NCI-H1436 treated with DMSO at 0.1 percent for 48 hours (cell line): ENCODE data around the gene HAS3.
A peak's percentile ranks its signal among the peaks of the same experiment; 100 is the strongest.
"Not testable (repeated sequence)": the region's sequence is repeated elsewhere in the genome, so short reads cannot be mapped to it uniquely, and the experiment has no call there.

ENCODE experiments used
- DNase-seq: peaks from one replicate; lab custom pipeline; 2025; lab: John Stamatoyannopoulos, UW

The HAS3 gene

GRCh38 chr16:69116256-69116875 is 10.9 kb downstream of the HAS3 start:
- DNase-seq, result no peak

- DNase-seq, result no peak
Observed at GRCh38 chr16:69116906-69117305, 11.5 kb downstream of the HAS3 start.

DNA sequence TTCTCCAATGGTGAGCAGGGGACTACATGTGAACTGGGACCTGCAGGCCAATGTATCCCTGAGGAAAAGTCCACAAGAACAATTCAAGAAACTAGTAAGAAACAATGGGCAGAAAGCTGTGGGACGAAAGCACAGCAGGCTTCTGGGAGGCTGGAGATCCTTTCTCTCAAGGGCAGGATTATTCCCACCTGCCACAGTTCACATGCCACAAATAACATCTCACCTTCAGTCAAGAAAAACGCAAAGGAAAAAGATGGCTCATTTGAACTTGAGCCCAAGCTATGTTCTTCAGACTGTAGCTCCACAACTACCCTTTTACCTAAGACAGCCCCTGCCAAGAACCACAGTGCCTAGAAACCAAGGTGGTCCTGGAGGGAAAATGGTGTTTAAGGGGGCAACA is 13.0 kb downstream of the HAS3 start:
- DNase-seq, result no peak

GRCh38 chr16:69118994-69119393 is 13.5 kb downstream of the HAS3 start:
- DNase-seq, result no peak

DNA sequence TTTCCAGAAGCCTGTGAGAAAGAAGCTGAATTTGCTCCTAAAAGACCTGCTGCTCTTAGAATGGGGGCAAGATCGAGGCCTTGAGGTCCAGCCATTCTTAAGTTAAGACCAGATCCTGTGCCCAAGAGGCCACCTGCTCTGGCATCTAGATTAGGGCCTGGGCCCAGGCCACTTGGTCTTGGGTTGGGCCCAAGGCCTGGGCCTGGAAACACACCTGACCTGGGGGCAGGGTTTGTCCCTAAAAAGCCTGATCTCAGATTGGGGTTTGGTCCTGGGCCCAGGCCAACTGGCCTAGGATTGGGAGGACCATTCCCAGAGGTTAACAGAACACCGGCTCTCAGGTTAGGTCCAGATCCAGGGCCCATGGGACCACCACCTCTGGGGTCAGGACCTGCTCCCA is 14.1 kb downstream of the HAS3 start:
- no peak for DNase-seq

DNA sequence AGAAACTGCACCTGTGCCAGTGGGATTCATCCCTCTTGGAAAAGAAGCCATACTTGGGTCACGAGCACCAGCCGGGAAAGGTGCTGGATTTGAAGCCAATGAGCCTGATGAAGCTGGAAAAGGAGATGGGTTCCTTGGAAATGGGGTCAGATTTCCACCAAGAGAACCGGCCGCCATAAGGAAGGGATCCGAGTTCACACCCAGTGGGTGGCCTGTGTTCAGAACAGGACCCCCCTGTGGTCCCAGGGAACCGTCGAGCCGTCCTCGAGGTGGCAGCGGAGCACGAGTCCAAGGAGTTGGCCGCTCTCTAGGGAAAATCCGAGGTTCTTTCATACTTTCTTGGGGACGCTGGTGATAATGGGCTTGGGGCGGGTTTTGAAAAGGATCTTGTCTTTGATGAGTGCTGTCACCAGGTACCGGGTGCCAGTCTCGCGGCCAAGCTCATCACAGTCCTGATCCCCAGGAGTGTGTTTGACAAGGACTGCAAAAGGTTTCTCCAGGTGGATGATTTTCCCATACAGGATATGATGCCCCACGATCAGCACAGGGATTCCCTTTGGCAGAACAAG is 14.7 kb downstream of the HAS3 start:
- no peak for DNase-seq

- peak; percentile 29 for DNase-seq
Observed at GRCh38 chr16:69123910-69124309, 18.5 kb downstream of the HAS3 start.

- not testable (repeated sequence) for DNase-seq
Observed at GRCh38 chr16:69124406-69124805, 19.0 kb downstream of the HAS3 start.

- DNase-seq, result not testable (repeated sequence)
Observed at GRCh38 chr16:69124961-69125360, 19.5 kb downstream of the HAS3 start.

DNA sequence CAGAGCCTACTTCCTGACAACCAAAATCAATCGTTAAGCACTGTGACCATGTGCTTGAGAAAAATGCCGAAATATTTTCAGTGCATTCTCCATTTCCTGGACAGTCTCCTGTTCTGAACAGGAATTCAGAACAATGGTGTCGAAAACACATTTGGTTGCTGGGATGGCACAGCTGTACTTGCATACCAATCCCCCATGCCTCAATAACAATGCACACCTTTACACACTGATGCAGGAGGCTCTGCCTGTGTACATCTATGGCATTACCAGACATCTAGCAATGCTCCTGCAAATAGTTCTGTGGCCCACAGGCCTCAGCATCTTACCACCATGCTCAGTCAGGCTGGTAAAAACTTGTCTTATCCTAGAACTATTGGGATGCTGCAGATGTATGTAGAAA is 20.8 kb downstream of the HAS3 start:
- DNase-seq, result no peak

- not testable (repeated sequence) for DNase-seq
Observed at GRCh38 chr16:69126801-69127200, 21.3 kb downstream of the HAS3 start.

DNA sequence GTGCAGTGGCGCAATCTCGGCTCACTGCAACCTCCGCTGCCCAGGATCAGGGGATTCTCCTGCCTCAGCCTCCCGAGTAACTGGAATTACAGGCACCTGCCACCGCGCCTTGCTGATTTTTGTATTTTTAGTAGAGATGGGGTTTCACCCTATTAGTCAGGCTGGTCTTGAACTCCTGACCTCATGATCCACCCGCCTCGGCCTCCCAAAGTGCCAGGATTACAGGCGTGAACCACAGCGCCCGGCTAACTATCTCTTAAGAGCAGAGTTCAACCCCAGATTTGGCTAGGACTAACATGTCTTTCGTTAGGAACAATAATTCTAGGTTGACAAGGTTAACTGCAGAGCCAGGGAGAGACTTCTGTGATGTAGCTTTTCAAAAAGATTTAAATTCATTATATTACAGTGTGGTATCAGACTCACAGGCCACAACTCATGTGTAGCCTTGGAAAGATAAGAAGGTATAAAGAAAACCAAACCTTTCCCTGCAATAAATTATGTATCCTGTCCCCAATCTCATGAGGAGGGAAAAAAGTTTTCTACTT is 22.6 kb downstream of the HAS3 start:
- DNase-seq, result no peak

GRCh38 chr16:69130461-69130860 is 25.0 kb downstream of the HAS3 start:
- no peak for DNase-seq

- DNase-seq, result no peak
Observed at GRCh38 chr16:69131167-69131838, 25.9 kb downstream of the HAS3 start.

DNA sequence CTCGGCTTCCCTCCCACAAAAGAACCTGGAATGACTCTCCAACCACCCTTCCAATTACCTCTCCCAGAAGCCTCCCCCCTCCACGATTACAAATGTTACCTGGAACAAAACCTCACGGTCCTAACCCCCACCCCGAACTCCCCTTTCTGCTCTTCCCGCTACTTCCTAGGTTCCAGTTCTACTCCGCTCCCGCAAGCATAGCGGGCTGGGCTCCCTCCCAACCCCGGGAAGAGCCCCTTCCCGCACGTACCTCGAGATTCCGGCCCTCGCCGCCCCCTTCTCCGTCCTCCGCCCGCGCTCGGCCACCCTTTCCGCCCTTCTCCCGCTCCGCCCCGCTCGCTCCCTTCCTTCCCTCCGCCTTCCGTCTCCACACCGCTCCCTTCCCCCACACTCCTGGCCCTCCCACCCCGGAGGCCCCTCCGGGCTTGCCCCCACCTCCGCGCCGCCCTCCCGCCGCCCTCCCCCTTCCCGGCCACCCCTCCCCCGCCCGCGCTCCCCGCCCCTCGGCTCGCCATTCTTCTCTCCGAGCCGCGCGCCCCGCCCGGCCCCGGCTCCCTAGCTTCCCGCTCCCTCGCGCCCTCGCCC is 26.5 kb downstream of the HAS3 start:
- peak; percentile 4 for DNase-seq

DNA sequence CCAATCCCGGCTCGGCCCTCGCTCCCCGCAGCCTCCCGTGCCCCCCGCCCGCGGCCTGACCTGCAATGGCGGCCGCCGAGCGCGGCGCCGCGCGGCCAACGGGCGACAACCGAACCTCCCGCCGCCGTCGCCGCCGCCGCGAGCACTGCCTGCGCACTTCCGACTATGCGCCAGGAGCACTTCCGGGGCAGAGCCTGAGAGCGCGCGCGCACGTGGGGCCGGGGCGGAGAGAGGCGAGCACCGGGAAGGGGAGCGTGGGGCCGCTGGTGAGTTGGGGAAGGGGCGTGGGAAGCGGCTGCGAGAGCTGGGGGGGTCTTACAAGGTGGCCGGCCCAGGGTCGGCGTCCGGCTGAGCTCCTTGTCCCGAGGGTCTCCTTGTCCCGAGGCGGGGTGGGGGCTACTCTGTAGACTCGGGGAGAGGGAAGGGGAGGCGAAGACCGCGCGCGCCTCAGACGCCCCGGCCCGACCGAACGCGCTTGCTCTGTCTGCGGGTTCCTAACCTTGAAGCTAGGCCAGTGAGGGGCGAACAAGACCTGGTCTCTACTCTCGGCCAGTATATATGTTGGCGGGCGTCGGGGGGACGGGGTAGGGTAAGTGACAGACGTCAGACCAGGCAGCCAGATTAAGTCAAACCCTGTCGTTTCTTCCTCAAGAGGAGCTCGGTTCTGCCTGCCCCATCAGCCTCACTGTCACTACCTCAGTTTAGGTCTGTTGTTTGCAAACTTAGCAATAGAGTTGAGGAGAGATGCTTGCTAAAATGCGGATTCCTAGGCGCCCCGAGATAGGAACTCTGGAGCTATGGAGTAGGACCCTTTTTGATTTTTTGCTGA is 27.2 kb downstream of the HAS3 start, which contains the start of the genes CHTF8 and UTP4:
CHTF8 (minus strand) TSS at position 165 of the 829 bp plus-strand sequence. CDS start 11,130 bp downstream, outside the sequence.
UTP4 (plus strand) TSS at position 226 of the 829 bp plus-strand sequence. CDS start 811 bp downstream, outside the sequence.
- peak; percentile 9 for DNase-seq

DNA sequence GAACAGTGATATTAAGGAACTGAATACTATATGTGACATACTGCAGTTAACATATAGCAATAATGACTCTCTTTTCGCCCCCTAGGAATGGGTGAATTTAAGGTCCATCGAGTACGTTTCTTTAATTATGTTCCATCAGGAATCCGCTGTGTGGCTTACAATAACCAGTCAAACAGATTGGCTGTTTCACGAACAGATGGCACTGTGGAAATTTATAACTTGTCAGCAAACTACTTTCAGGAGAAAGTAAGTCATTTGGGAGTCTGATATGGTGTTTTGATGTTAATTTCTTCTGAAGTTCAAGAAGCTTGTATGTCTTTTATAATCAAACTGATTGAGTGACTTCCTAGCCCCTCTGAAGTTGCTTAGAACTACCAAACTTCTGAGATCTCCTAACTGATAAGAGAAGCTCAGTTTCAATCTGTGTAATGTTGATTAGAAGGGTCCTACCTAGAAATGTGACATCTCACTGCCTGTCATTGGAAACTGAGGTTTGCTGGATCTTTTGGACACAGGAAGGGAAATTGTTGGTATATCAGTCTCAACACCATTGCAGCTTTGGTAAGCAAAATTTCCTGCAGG is 28.0 kb downstream of the HAS3 start:
- DNase-seq, result no peak

DNA sequence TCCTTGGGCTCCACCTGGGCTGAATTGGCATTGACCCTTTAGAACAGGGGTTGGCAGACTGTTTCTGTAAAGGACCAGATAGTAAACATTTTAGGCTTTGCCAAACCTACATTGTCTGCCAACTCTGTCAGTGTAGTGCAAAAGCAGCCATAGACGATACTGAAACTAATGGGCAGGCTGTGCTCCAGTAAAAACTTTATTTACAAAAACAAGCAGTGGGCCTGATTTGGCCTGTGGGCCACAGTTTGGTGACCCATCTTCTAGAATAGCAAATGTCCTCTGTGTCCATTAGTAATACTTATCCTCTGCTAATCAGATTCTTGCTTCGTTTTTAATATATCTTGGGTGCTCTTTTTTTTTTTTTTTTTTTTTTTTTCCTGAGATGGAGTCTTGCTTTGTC is 33.2 kb downstream of the HAS3 start:
- no peak for DNase-seq

DNA sequence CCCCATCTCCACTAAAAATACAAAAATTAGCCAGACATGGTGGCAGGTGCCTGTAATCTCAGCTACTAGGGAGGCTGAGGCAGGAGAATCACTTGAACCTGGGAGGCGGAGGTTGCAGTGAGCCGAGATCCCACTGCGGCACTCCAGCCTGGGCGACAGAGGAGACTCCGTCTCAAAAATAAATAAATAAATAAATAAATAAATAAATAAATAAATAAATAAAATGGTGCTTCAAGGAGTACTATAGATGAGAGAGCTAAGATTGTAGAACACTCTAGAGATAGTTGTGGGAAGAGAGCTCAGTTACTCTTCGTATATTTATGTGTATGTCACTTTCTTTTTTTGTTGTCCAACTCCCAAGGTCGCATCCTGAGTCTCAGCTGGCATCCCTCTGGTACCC is 34.0 kb downstream of the HAS3 start:
- DNase-seq, result not testable (repeated sequence)

DNA sequence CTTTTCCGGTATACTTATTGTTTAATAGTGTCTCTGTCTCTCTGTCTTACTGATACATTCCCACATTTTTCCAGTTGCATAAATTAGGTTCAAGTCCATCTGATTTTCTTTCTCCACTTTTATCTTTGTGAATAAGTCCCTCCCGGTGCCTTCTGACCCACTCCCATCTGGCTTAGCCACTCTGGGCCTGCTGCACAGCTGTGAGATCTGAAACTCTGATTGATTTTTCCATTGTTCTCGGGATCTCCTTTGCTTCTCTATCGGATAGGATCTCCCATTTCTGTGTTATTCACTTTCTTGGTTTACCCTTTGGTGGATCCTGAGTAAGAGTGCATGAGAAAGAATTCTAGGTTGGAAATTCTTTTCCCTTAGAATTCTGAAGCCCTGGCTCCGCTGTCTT is 35.6 kb downstream of the HAS3 start:
- no peak for DNase-seq

- DNase-seq, result no peak
Observed at GRCh38 chr16:69141936-69142335, 36.5 kb downstream of the HAS3 start.
